HG03439 (cell line): Measurements from ENCODE around the gene BSND.
"Not testable (repeated sequence)": the region's sequence is repeated elsewhere in the genome, so short reads cannot be mapped to it uniquely, and the experiment has no call there.

Source experiments
- ATAC-seq: cut with Tn5 transposase; IDR thresholded peaks from one replicate; pipeline ENCODE4 v1.9.1; 2021; ENCODE audit warnings: mild to moderate bottlenecking, moderate library complexity; ENCODE audit not compliant: unreplicated experiment

BSND gene

DNA sequence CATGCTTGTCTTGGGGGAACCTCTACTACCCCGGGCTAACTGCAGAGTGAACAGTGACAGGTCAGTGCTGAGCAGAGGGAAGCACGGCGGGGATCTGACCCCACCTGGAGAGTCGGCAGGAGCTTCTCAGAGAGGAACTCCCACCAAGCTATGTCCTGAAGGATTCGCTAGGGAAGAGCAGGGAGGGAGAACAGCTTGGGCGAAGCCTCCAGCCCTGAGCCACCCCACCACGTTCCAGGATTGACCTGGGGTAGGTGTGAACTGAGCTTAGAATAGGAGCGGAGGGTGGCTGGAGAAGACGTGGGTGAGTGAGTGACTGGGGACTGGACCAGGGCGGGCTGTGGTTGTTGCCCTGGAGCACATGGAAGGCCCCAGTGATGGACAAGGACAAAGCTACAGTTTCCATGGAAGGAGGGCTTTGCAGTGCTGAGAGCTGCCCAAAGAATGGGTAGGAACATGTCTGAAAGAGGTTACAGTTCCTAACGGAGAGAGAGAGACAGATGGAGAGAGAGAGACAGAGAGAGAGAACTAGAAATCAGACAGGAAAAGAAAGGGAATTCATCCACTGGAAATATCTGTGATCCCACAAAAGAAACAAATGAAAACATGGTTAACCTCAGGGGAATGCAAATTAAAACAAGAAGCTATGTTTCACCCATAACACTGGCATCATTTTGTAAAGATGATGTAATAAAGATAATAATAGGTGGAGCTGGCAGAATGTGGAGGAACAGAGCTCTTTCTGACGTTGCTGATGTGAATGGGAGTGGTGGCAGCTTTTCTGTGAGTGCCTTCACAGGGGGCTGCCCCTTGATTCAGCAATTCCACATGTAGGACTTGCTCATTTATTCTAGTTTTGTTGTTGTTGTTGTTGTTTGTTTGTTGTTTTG is 17.2 kb downstream of the BSND start:
- no peak for ATAC-seq

DNA sequence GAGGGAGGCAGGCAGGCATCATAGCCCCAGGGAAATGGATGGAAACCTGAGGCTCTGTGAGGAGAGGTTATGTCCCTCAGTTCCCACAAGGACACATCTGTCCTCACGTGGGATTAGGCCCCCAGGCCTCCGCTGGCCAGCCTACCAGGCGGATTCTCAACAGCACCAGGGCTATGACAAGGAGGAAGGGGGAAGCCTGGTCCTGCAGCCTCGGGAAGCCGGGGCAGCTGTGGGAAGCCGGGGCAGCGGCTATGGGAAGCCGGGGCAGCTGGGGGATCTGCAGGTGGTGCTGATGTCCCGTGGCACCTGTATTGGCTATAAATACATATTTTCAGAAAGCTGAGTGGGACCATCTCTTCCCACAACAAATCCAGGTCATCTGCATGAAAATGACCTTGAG is 19.7 kb downstream of the BSND start:
- no peak for ATAC-seq

DNA sequence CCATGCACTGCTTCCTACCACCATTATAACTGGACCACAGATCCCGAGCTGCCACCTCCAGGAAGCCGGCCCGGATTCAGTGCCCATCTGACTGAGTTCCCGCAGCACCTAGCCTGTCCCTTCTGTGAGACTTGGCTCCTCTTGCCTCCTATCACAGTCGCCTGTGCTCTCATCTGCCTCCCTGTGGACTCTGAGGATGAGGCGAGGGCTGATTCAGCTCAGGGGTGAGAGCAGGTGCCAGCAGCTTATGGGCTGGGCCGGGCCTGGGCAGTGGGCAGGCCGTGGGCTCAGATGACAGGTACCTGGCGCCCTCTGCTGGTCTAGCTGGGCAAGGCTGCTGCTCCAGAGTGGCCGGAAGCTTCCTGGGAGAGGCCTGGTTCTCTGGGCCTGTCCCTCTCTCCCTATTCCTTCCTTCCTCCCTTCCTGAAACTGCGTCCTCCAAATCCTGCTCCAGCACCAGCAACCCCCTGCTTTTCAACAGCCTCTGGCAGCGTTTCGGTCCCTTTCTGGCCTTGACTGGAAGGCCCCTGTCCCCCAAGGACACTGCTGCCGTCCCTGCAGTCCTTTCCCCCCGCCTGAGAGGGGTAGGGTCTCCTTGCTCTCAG is 23.3 kb downstream of the BSND start:
- ATAC-seq, result peak; percentile 85

- ATAC-seq, result not testable (repeated sequence)
Observed at GRCh38 chr1:55024163-55024562, 25.4 kb downstream of the BSND start.

- not testable (repeated sequence) for ATAC-seq
Observed at GRCh38 chr1:55026682-55027081, 27.9 kb downstream of the BSND start.

DNA sequence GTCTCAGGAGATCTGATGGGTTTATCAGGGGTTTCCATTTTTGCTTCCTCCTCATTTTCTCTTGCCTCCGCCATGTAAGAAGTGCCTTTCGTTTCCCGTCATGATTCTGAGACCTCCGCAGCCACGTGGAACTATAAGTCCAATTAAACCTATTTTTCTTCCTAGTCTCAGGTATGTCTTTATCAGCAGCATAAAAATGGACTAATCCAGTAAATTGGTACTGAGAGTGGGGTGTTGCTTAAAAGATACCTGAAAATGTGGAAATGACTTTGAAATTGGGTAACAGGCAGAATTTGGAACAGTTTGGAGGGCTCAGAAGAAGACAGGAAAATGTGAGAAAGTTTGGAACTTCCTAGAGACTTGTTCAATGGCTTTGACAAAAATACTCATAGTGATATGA is 32.4 kb downstream of the BSND start:
- ATAC-seq, result not testable (repeated sequence)

- ATAC-seq, result no peak
Observed at GRCh38 chr1:55033265-55033614, 34.5 kb downstream of the BSND start.

- no peak for ATAC-seq
Observed at GRCh38 chr1:55034476-55035133, 35.9 kb downstream of the BSND start.

- no peak for ATAC-seq
Observed at GRCh38 chr1:55035904-55036303, 37.2 kb downstream of the BSND start.

- ATAC-seq, result no peak
Observed at GRCh38 chr1:55037733-55038551, 39.2 kb downstream of the BSND start.

- ATAC-seq, result no peak
Observed at GRCh38 chr1:55038552-55038838, 39.8 kb downstream of the BSND start.

GRCh38 chr1:55038974-55039341 is 40.2 kb downstream of the BSND start:
- no peak for ATAC-seq

DNA sequence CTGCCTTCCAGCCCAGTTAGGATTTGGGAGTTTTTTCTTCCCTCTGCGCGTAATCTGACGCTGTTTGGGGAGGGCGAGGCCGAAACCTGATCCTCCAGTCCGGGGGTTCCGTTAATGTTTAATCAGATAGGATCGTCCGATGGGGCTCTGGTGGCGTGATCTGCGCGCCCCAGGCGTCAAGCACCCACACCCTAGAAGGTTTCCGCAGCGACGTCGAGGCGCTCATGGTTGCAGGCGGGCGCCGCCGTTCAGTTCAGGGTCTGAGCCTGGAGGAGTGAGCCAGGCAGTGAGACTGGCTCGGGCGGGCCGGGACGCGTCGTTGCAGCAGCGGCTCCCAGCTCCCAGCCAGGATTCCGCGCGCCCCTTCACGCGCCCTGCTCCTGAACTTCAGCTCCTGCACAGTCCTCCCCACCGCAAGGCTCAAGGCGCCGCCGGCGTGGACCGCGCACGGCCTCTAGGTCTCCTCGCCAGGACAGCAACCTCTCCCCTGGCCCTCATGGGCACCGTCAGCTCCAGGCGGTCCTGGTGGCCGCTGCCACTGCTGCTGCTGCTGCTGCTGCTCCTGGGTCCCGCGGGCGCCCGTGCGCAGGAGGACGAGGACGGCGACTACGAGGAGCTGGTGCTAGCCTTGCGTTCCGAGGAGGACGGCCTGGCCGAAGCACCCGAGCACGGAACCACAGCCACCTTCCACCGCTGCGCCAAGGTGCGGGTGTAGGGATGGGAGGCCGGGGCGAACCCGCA is 40.8 kb downstream of the BSND start, which contains the start of gene PCSK9:
Gene PCSK9, plus strand, starts transcription at position 207 of the 741 bp plus-strand sequence. Its CDS starts 290 bp downstream, at position 497.
- ATAC-seq, result no peak

DNA sequence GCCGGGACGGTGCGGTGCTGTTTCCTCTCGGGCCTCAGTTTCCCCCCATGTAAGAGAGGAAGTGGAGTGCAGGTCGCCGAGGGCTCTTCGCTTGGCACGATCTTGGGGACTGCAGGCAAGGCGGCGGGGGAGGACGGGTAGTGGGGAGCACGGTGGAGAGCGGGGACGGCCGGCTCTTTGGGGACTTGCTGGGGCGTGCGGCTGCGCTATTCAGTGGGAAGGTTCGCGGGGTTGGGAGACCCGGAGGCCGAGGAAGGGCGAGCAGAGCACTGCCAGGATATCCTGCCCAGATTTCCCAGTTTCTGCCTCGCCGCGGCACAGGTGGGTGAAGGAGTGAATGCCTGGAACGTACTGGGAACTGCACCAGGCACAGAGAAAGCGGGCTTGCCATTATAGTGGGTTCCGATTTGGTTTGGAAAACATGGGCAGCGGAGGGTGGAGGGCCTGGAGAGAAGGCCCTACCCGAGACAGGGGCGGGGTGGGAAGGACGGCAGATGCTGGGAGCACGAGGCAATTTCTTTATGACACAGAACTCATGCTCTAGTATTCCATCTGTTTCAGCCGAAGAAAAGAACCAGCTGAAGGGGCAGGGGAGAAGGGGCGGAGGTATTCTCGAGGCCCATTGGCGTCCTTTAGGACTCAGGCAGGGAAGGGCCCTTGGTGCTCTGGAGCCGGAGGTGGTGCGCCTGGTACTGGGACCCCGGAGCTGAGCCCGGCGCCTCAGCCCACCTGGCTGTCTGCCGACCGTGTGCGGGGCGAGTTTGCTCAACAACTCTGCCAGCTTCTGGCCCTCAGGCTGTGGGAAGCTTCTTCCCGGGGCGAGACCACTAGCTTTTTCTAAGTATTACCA is 41.6 kb downstream of the BSND start:
- ATAC-seq, result no peak

GRCh38 chr1:55040933-55041494 is 42.3 kb downstream of the BSND start:
- ATAC-seq, result no peak

DNA sequence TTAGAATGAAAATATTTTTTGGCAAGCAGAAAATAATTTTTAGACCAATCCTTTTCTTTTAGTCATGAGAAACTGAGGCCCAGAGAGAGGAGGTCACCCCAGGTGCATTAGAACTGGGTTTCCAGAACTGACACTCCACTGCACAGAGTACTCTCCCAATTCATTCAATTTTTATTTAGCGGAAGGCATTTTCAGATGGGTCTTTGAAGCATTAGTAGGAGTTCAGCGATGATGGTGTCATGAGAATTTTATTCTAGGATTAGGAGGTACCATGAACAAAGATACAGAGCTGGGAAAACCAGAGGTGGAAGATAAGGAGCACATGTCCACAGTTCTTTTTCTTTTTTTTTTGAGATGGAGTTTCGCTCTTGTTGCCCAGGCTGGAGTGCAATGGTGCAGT is 42.9 kb downstream of the BSND start:
- no peak for ATAC-seq

GRCh38 chr1:55043011-55043410 is 44.3 kb downstream of the BSND start:
- ATAC-seq, result no peak

GRCh38 chr1:55043726-55044125 is 45.0 kb downstream of the BSND start:
- no peak for ATAC-seq
